ENCODE results near the gene BBX.
"Not testable (repeated sequence)": the region's sequence is repeated elsewhere in the genome, so short reads cannot be mapped to it uniquely, and the experiment has no call there.

BBX gene

DNA sequence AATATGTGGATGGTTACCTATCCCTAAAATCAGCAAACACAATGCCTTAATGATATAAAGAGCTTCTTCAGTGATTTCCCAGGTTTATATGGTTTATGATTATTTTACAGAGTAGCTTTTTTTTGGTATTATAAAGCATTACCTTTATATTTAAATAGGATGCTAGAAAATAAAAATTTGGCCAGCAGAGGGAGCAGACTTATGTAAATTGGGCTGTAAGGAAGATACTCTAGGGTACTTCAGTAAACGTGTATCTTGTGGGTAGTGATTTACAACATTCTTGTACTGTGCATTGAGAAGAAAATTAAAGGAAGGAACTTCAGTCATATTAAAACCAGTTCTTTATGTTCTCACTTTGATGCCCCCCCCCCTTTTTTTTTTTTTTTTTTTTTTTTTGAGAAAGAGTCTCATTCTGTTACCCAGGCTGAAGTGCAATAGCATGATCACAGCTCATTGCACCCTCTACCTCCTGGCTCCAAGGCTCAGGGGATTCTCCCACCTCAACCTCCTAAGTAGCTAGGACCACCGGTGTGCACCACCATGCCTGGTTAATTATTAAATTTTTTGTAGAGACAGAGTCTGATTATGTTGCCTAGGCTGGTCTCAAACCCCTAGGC, 167.9 kb downstream of the BBX start:
- H3K27ac ChIP-seq (replicated peaks), result no peak overlapping the region
- DNase-seq (ENCODE audit: low read depth in 1 of 2, low spot score in 1 of 2), result peak in 1 of 2 experiments; percentile 4
- no peaks in the 10 kb centered on the region for H3K27me3 ChIP-seq (ENCODE audit: insufficient read depth, poor library complexity, severe bottlenecking)
- H3K4me3 ChIP-seq (replicated peaks; ENCODE audit: insufficient read depth, low read length), result no peak overlapping the region
- TF ChIP-seq, protein P1, sequence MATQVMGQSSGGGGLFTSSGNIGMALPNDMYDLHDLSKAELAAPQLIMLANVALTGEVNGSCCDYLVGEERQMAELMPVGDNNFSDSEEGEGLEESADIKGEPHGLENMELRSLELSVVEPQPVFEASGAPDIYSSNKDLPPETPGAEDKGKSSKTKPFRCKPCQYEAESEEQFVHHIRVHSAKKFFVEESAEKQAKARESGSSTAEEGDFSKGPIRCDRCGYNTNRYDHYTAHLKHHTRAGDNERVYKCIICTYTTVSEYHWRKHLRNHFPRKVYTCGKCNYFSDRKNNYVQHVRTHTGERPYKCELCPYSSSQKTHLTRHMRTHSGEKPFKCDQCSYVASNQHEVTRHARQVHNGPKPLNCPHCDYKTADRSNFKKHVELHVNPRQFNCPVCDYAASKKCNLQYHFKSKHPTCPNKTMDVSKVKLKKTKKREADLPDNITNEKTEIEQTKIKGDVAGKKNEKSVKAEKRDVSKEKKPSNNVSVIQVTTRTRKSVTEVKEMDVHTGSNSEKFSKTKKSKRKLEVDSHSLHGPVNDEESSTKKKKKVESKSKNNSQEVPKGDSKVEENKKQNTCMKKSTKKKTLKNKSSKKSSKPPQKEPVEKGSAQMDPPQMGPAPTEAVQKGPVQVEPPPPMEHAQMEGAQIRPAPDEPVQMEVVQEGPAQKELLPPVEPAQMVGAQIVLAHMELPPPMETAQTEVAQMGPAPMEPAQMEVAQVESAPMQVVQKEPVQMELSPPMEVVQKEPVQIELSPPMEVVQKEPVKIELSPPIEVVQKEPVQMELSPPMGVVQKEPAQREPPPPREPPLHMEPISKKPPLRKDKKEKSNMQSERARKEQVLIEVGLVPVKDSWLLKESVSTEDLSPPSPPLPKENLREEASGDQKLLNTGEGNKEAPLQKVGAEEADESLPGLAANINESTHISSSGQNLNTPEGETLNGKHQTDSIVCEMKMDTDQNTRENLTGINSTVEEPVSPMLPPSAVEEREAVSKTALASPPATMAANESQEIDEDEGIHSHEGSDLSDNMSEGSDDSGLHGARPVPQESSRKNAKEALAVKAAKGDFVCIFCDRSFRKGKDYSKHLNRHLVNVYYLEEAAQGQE (IDR thresholded peaks at IDR 0.05; ENCODE audit: insufficient replicate concordance, low read depth), result no peak
- no peak for TF ChIP-seq GABPA (IDR thresholded peaks at IDR 0.05; ENCODE audit: low read depth)
- TF ChIP-seq POLR2AphosphoS5 (IDR thresholded peaks at IDR 0.05; ENCODE audit: low read depth), result no peak
- TF ChIP-seq SPI1 (IDR thresholded peaks at IDR 0.05; ENCODE audit: borderline replicate concordance, low read depth), result no peak
- TF ChIP-seq CTCF (IDR thresholded peaks at IDR 0.05; ENCODE audit: insufficient read depth, low read length), result peak; percentile 12

GRCh38 chr3:107691984-107692383, 169.2 kb downstream of the BBX start:
- H3K4me3 ChIP-seq (replicated peaks; ENCODE audit: insufficient read depth, low read length); DNase-seq (ENCODE audit: low read depth in 1 of 2, low spot score in 1 of 2); H3K27me3 ChIP-seq (ENCODE audit: insufficient read depth, poor library complexity, severe bottlenecking); H3K27ac ChIP-seq (replicated peaks): not testable (repeated sequence)

DNA sequence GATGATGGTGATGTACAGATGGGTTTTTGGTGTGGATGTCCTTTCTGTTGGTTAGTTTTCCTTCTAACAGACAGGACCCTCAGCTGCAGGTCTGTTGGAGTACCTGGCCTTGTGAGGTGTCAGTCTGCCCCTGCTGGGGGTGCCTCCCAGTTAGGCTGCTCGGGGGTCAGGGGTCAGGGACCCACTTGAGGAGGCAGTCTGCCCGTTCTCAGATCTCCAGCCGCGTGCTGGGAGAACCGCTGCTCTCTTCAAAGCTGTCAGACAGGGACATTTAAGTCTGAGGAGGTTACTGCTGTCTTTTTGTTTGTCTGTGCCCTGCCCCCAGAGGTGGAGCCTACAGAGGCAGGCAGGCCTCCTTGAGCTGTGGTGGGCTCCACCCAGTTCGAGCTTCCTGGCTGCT, 174.6 kb downstream of the BBX start:
- not testable (repeated sequence) for H3K27ac ChIP-seq (replicated peaks); H3K4me3 ChIP-seq (replicated peaks; ENCODE audit: insufficient read depth, low read length)

GRCh38 chr3:107697855-107698254, 175.1 kb downstream of the BBX start:
- H3K27ac ChIP-seq (replicated peaks); H3K27me3 ChIP-seq (ENCODE audit: insufficient read depth, poor library complexity, severe bottlenecking); H3K4me3 ChIP-seq (replicated peaks; ENCODE audit: insufficient read depth, low read length); DNase-seq (ENCODE audit: low read depth in 1 of 2, low spot score in 1 of 2): not testable (repeated sequence)

More for the DNA sequence above, 174.6 kb downstream of the BBX start:
- DNase-seq (ENCODE audit: low read depth in 1 of 2, low spot score in 1 of 2); H3K27me3 ChIP-seq (ENCODE audit: insufficient read depth, poor library complexity, severe bottlenecking): not testable (repeated sequence)

DNA sequence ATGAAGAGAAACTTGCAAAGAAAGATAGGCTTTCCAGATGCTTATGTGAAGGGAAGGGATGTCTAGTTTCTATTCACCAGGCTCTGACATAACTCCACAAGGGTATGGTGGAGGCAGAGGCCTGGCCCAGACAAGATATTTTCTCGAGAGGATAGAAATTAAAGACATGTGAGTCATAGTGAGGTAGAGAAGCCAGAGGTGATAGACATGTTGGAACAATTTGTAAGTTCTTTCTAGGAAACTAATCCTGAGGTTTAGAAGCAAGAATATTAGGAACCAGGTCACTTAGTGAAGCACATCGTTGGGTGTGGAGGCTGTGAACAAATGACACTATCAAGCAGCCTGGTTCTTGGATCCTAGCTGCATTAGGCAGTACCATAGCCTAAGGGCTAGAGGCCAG, 176.9 kb downstream of the BBX start:
- Histone ChIP-seq H3K27ac (replicated peaks) (no peak overlapping the region), H3K4me3 (replicated peaks; ENCODE audit: insufficient read depth, low read length) (no peak overlapping the region), H3K27me3 (ENCODE audit: insufficient read depth, poor library complexity, severe bottlenecking) (no peaks in the 10 kb centered on the region)
- DNase-seq (ENCODE audit: low read depth in 1 of 2, low spot score in 1 of 2), result no peak
- TF ChIP-seq GABPA (IDR thresholded peaks at IDR 0.05; ENCODE audit: low read depth), result no peak
- no peak for TF ChIP-seq CTCF (IDR thresholded peaks at IDR 0.05; ENCODE audit: insufficient read depth, low read length)
- no peak for TF ChIP-seq SPI1 (IDR thresholded peaks at IDR 0.05; ENCODE audit: borderline replicate concordance, low read depth)
- TF ChIP-seq, protein P1 (IDR thresholded peaks at IDR 0.05; ENCODE audit: insufficient replicate concordance, low read depth), result no peak
- no peak for TF ChIP-seq POLR2AphosphoS5 (IDR thresholded peaks at IDR 0.05; ENCODE audit: low read depth)
